Activated B cell treated with CpG ODN at 0.5 μM for 24 hours (primary cell): ENCODE data around the gene CD83. TPM values are rescaled to one million over a fixed set of nuclear protein-coding genes. Genes with fewer than 3 reads are reported as not detected.

Experiments used
- ATAC-seq: fragments of 200-7000 bp; cut with Tn5 transposase; one replicate; pipeline ENCODE4 v1.10.0; 2021; ENCODE audit warnings: low read depth, mild to moderate bottlenecking, moderate library complexity
- CTCF ChIA-PET: fragments of 350-600 bp; sonication (Branson Sonifier 250); formaldehyde crosslinking; loops from one replicate; lab custom pipeline; 2021; ENCODE audit warnings: antibody characterized with exemption; lab: Charles Lee
- POLR2A ChIA-PET: fragments of 350-600 bp; sonication (Branson Sonifier 250); formaldehyde crosslinking; loops from one replicate; lab custom pipeline; 2021; ENCODE audit warnings: antibody characterized with exemption; lab: Charles Lee
- DNase-seq: peaks from one replicate; pipeline ENCODE4 v3.0.0; 2022
- H3K27ac Mint-ChIP-seq: one replicate; pipeline ENCODE4 v1.8.0; 2020; ENCODE audit warnings: mixed read lengths
- H3K27me3 Mint-ChIP-seq: one replicate; pipeline ENCODE4 v1.8.0; 2021; ENCODE audit warnings: mixed read lengths
- H3K36me3 Mint-ChIP-seq: one replicate; pipeline ENCODE4 v1.8.0; 2021; ENCODE audit warnings: low read depth, mixed read lengths
- H3K4me1 Mint-ChIP-seq: one replicate; pipeline ENCODE4 v1.8.0; 2021; ENCODE audit warnings: mixed read lengths
- H3K4me3 Mint-ChIP-seq: one replicate; pipeline ENCODE4 v1.8.0; 2020; ENCODE audit warnings: mild to moderate bottlenecking, mixed read lengths
- H3K9me3 Mint-ChIP-seq: one replicate; pipeline ENCODE4 v1.8.0; 2020; ENCODE audit warnings: mixed read lengths
- CTCF ChIP-seq: fragments of 200-600 bp; IDR thresholded peaks from one replicate; pipeline ENCODE4 v1.8.0; 2022; ENCODE audit warnings: antibody characterized with exemption, mild to moderate bottlenecking
- intact Hi-C: fragments of 100-400 bp; cut with micrococcal nuclease; formaldehyde crosslinking; loops from one replicate; pipeline ENCODE4 v1.15.1; 2024
- total RNA-seq: library from RNA; stranded (reverse); gene quantifications from 2 replicates; pipeline ENCODE4 v1.2.3, GENCODE V29; 2022

The CD83 gene
- total RNA-seq, 1 donor from 2014 or later = 483 TPM

- CTCF ChIA-PET = interaction anchor here (1.3 to 3.8 kb wide), 7 partner anchors 10 to 43 kb away, joined by 4 to 40 read pairs (median 15); partner anchors contain the start of gene CD83
- DNase-seq = peak; percentile 69
- POLR2A ChIA-PET = interaction anchor here (1.0 to 10.5 kb wide), 16 partner anchors 8 to 1140 kb away, joined by 3 to 747 read pairs (median 10); partner anchors contain the start of genes CD83 and MCUR1
- H3K4me3 Mint-ChIP-seq = peak overlapping the region; percentile 79
- peaks cover 6% of the 10 kb centered on the region for H3K36me3 Mint-ChIP-seq
- peaks cover 4% of the 10 kb centered on the region for H3K9me3 Mint-ChIP-seq
- peak overlapping the region; percentile 97 for H3K27ac Mint-ChIP-seq
- intact Hi-C loops = loop anchor here (1.0 to 2.0 kb wide), 4 partner anchors 9 to 33 kb away; partner anchors contain the start of gene CD83
- no peak for TF ChIP-seq CTCF
- peak; percentile 71 for ATAC-seq
- peaks cover 67% of the 10 kb centered on the region for H3K4me1 Mint-ChIP-seq
- no peaks in the 10 kb centered on the region for H3K27me3 Mint-ChIP-seq
These were observed 8.8 kb upstream of the CD83 start for GRCh38 chr6:14108571-14109410.

DNA sequence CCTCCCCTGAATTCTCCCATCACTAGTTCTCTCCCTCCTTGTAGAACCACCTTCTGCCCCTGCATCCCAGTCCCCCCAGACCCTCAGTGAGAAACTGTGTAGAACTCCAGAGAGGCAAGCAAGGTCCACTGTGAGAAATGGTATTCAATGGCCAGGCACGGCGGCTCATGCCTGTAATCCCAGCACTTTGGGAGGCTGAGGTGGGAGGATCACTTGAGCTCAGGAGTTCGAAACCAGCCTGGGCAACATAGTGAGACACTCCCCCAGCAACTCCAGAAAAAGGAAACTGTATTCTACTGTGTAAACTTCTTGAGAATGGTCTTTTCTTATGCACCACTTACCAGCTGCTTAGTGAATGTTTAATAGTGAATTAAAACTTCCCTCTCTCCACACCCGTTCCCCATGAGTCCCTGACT is 8.2 kb upstream of the CD83 start:
- no peaks in the 10 kb centered on the region for H3K27me3 Mint-ChIP-seq
- H3K36me3 Mint-ChIP-seq = peaks cover 6% of the 10 kb centered on the region
- no peak for TF ChIP-seq CTCF
- peaks cover 4% of the 10 kb centered on the region for H3K9me3 Mint-ChIP-seq
- ChIA-PET POLR2A (interaction anchor here (0.6 to 10.5 kb wide), 16 partner anchors 9 to 1139 kb away, joined by 3 to 747 read pairs (median 10); partner anchors contain the start of genes CD83 and MCUR1), CTCF (interaction anchor here (1.3 to 3.8 kb wide), 8 partner anchors 9 to 43 kb away, joined by 4 to 40 read pairs (median 12); partner anchors contain the start of gene CD83)
- DNase-seq (no peak), ATAC-seq (peak; percentile 12)
- peak overlapping the region; percentile 97 for H3K27ac Mint-ChIP-seq
- peaks cover 68% of the 10 kb centered on the region for H3K4me1 Mint-ChIP-seq
- intact Hi-C loops = loop anchor here (1.0 to 2.0 kb wide), 3 partner anchors 8 to 34 kb away; partner anchors contain the start of gene CD83
- H3K4me3 Mint-ChIP-seq = peak overlapping the region; percentile 79

DNA sequence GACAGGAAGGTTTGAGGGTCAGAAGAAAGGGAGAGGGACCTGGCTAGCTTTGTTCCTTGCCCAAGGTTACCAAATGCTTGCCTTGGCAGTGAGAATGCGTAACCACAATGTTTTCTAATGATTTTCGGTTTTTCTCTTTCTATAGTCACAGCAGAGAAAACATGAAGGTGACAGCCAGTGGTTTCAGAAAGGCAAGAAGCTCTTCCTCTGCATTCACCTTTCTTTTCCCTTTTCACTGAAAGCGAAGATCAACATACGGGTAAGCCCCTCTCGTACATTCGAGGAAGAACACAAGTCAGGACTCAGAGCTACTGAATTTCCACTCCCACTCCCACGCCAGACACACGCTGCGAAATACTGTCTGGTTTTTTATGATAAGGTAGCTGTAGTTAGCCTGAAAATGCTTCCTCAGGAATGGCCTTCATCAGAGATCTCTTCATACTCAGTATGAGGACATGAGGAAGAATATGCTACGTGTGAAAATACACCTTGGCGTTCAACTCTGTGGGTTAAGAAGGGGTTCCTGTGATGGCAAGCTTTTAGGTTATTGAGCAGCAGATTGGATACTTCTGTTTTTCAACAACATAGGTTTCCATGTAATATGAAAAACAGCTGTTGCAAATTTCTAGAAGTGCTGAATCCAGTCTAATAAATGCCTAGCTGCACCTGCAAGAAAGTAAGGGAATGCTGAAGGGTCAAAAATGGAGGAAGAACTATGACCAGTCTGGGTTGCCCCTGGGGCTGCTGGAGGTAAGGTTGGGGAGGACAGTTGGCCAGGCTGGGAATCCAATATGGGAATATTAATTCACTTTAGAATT is 7.4 kb upstream of the CD83 start:
- no peak for TF ChIP-seq CTCF
- H3K4me1 Mint-ChIP-seq = peaks cover 65% of the 10 kb centered on the region
- H3K9me3 Mint-ChIP-seq = peaks cover 4% of the 10 kb centered on the region
- peak overlapping the region; percentile 97 for H3K27ac Mint-ChIP-seq
- ChIA-PET POLR2A (interaction anchor here (0.6 to 10.5 kb wide), 16 partner anchors 9 to 1311 kb away, joined by 3 to 747 read pairs (median 10); partner anchors contain the start of genes CD83 and MCUR1), CTCF (interaction anchor here (0.8 to 3.8 kb wide), 12 partner anchors 8 to 63 kb away, joined by 3 to 40 read pairs (median 5); partner anchors contain the start of gene CD83)
- peak overlapping the region; percentile 79 for H3K4me3 Mint-ChIP-seq
- intact Hi-C loops = no loop called here
- peak; percentile 12 for ATAC-seq
- no peaks in the 10 kb centered on the region for H3K27me3 Mint-ChIP-seq
- peaks cover 6% of the 10 kb centered on the region for H3K36me3 Mint-ChIP-seq
- DNase-seq = no peak

DNA sequence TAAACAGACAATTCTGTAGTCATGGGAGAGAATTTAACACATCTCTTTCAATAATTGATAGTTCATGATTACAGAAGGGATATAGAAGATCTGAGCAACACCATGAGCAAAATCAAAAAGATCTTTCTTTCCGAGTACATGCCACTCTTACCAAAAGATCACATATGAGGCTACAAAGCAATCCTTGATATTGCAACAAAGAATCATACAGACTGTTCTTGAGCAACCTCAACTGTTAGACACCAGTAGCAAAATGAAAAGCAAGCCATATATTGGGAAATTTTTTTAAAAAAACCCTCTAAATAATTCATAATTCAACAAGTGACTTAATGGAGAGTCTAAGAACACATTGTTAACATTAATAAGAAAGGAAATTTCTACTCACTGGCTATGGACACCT is 3.6 kb upstream of the CD83 start:
- no peak overlapping the region for H3K4me3 Mint-ChIP-seq
- peaks cover 14% of the 10 kb centered on the region for H3K36me3 Mint-ChIP-seq
- intact Hi-C loops = no loop called here
- no peaks in the 10 kb centered on the region for H3K27me3 Mint-ChIP-seq
- ATAC-seq = no peak
- H3K27ac Mint-ChIP-seq = peak overlapping the region; percentile 50
- no peak for TF ChIP-seq CTCF
- H3K4me1 Mint-ChIP-seq = peaks cover 49% of the 10 kb centered on the region
- H3K9me3 Mint-ChIP-seq = peaks cover 3% of the 10 kb centered on the region
- ChIA-PET CTCF (no interaction called here), POLR2A (no interaction called here)
- DNase-seq = no peak
